IMR-90 (cell line): Measurements from ENCODE around the gene GPBAR1. TPM values are rescaled to one million over a fixed set of nuclear protein-coding genes. Genes with fewer than 3 reads are reported as not detected.

Experiments
- ATAC-seq: fragments of 200-7000 bp; cut with Tn5 transposase; 2 replicates; pipeline ENCODE4 v1.9.1; 2020; ENCODE audit warnings: low read depth, mild to moderate bottlenecking, moderate library complexity
- BruUV-seq: library from RNA; stranded (reverse); fragments of 400-500 nt; replicated peaks from 2 replicates; lab custom pipeline; 2021; lab: Mats Ljungman, UMichigan
- CTCF ChIA-PET: fragments of 300-600 bp; formaldehyde crosslinking; extraction: SDS; loops from one replicate; lab custom pipeline; 2021; ENCODE audit warnings: antibody characterized with exemption; lab: Yijun Ruan, JAX
- POLR2A ChIA-PET: fragments of 300-600 bp; sonication (Branson Sonifier 250); formaldehyde crosslinking; loops from one replicate; lab custom pipeline; 2022; ENCODE audit warnings: antibody characterized with exemption; ENCODE audit not compliant: unreplicated experiment; lab: Charles Lee
- DNase-seq: peaks from one replicate; pipeline ENCODE4 v3.0.0; 2013
- H2AFZ ChIP-seq: replicated peaks from 2 replicates; pipeline ENCODE3; 2013; ENCODE audit warnings: low read length, mild to moderate bottlenecking; ENCODE audit not compliant: poor library complexity
- H2AK5ac ChIP-seq: 2 replicates; pipeline ENCODE4 v1.6.1; 2013; ENCODE audit warnings: low read depth, low read length, inconsistent platforms
- H2AK9ac ChIP-seq: replicated peaks from 2 replicates; pipeline ENCODE3; 2013; ENCODE audit warnings: mild to moderate bottlenecking, low read depth, low read length, moderate library complexity; ENCODE audit not compliant: poor library complexity
- H2BK120ac ChIP-seq: 2 replicates; pipeline ENCODE4 v1.6.1; 2013; ENCODE audit warnings: low read depth, low read length, inconsistent platforms
- H2BK15ac ChIP-seq: 3 replicates; pipeline ENCODE4 v1.6.1; 2013; ENCODE audit warnings: low read depth, low read length, inconsistent platforms
- H2BK20ac ChIP-seq: 2 replicates; pipeline ENCODE4 v1.6.1; 2013; ENCODE audit warnings: low read depth, mild to moderate bottlenecking, inconsistent platforms, low read length, moderate library complexity
- H2BK5ac ChIP-seq: 2 replicates; pipeline ENCODE4 v1.6.1; 2013; ENCODE audit warnings: mild to moderate bottlenecking, low read depth, low read length, inconsistent platforms; ENCODE audit not compliant: poor library complexity, severe bottlenecking
- H3K14ac ChIP-seq: replicated peaks from 2 replicates; pipeline ENCODE4 v1.6.1; 2013; ENCODE audit warnings: low read depth, low read length, inconsistent platforms
- H3K18ac ChIP-seq: 2 replicates; pipeline ENCODE4 v1.6.1; 2013; ENCODE audit warnings: low read depth, low read length, control low read depth
- H3K23ac ChIP-seq: 2 replicates; pipeline ENCODE4 v1.6.1; 2013; ENCODE audit warnings: low read depth, low read length, inconsistent platforms
- H3K27ac ChIP-seq: 2 replicates; pipeline ENCODE4 v1.5.1; 2013; ENCODE audit warnings: mild to moderate bottlenecking, control low read depth, low read length; ENCODE audit not compliant: insufficient read depth
- H3K27me3 ChIP-seq: 2 replicates; pipeline ENCODE4 v1.6.1; 2013; ENCODE audit warnings: low read length; ENCODE audit not compliant: control insufficient read depth, insufficient read depth
- H3K36me3 ChIP-seq: 2 replicates; pipeline ENCODE4 v1.6.1; 2013; ENCODE audit warnings: low read length, mixed read lengths; ENCODE audit not compliant: control insufficient read depth, insufficient read depth
- H3K4ac ChIP-seq: 2 replicates; pipeline ENCODE4 v1.6.1; 2013; ENCODE audit warnings: low read depth, low read length, inconsistent platforms
- H3K4me1 ChIP-seq: 2 replicates; pipeline ENCODE4 v1.6.1; 2013; ENCODE audit warnings: low read length, mixed read lengths; ENCODE audit not compliant: control insufficient read depth, insufficient read depth
- H3K4me2 ChIP-seq: 2 replicates; pipeline ENCODE4 v1.6.1; 2013; ENCODE audit warnings: low read depth, mild to moderate bottlenecking, control low read depth, low read length, moderate library complexity
- H3K4me3 ChIP-seq: 2 replicates; pipeline ENCODE4 v1.5.1; 2013; ENCODE audit warnings: low read depth, mild to moderate bottlenecking, control low read depth, low read length, moderate library complexity; ENCODE audit not compliant: insufficient read depth
- H3K56ac ChIP-seq: 2 replicates; pipeline ENCODE4 v1.6.1; 2013; ENCODE audit warnings: low read length, inconsistent platforms; ENCODE audit not compliant: insufficient read depth; ENCODE audit errors: extremely low read depth
- H3K79me1 ChIP-seq, 2 experiments: 2 replicates each; pipeline ENCODE4 v1.6.1; 2013; ENCODE audit warnings: low read length in 2 of 2, inconsistent platforms in 1 of 2, low read depth in 1 of 2
- H3K9ac ChIP-seq: 2 replicates; pipeline ENCODE4 v1.6.1; 2013; ENCODE audit warnings: low read depth, low read length, control low read depth
- H3K9me1 ChIP-seq: 2 replicates; pipeline ENCODE4 v1.6.1; 2013; ENCODE audit warnings: low read length, inconsistent platforms; ENCODE audit not compliant: insufficient read depth
- H3K9me3 ChIP-seq: 2 replicates; pipeline ENCODE4 v1.6.1; 2013; ENCODE audit warnings: low read length; ENCODE audit not compliant: control insufficient read depth, insufficient read depth
- H4K20me1 ChIP-seq: 2 replicates; pipeline ENCODE4 v1.6.1; 2013; ENCODE audit warnings: low read length, inconsistent platforms; ENCODE audit not compliant: insufficient read depth
- H4K5ac ChIP-seq: 2 replicates; pipeline ENCODE4 v1.6.1; 2013; ENCODE audit warnings: mild to moderate bottlenecking, low read depth, low read length, control low read depth
- H4K8ac ChIP-seq, 2 experiments: 2 replicates each; pipeline ENCODE4 v1.6.1; 2013; ENCODE audit warnings: low read depth in 2 of 2, low read length in 2 of 2, control low read depth in 1 of 2, inconsistent platforms in 1 of 2
- H4K91ac ChIP-seq: 2 replicates; pipeline ENCODE4 v1.6.1; 2013; ENCODE audit warnings: low read depth, low read length, inconsistent platforms; ENCODE audit not compliant: insufficient read depth
- CEBPB ChIP-seq: IDR thresholded peaks from 2 replicates; pipeline ENCODE4 v1.6.1; 2012; ENCODE audit warnings: low read depth, low read length, improper control_type of control experiment
- CHD1 ChIP-seq: IDR thresholded peaks from 2 replicates; pipeline ENCODE4 v1.6.1; 2012; ENCODE audit warnings: low read depth, low read length, improper control_type of control experiment
- FOS ChIP-seq: fragments of 150-350 bp; IDR thresholded peaks from 2 replicates; pipeline ENCODE4 v1.6.1; 2016; ENCODE audit warnings: low read depth, low read length
- MAFK ChIP-seq: IDR thresholded peaks from 2 replicates; pipeline ENCODE4 v1.6.1; 2012; ENCODE audit warnings: low read depth, low read length, improper control_type of control experiment
- MAZ ChIP-seq: IDR thresholded peaks from 2 replicates; pipeline ENCODE4 v1.6.1; 2012; ENCODE audit warnings: low read depth, mild to moderate bottlenecking, low read length, improper control_type of control experiment, moderate library complexity, borderline replicate concordance
- MXI1 ChIP-seq: IDR thresholded peaks from 2 replicates; pipeline ENCODE4 v1.6.1; 2012; ENCODE audit warnings: low read depth, mild to moderate bottlenecking, low read length, moderate library complexity, borderline replicate concordance
- NFE2L2 ChIP-seq: fragments of 150-350 bp; IDR thresholded peaks from 2 replicates; pipeline ENCODE4 v1.6.1; 2016; ENCODE audit warnings: low read depth, mild to moderate bottlenecking, low read length
- POLR2A ChIP-seq: IDR thresholded peaks from 2 replicates; pipeline ENCODE4 v1.6.1; 2012; ENCODE audit warnings: mild to moderate bottlenecking, low read depth, low read length
- RAD21 ChIP-seq: IDR thresholded peaks from 2 replicates; pipeline ENCODE4 v1.6.1; 2012; ENCODE audit warnings: low read length, improper control_type of control experiment
- RCOR1 ChIP-seq: IDR thresholded peaks from 2 replicates; pipeline ENCODE4 v1.6.1; 2012; ENCODE audit warnings: mild to moderate bottlenecking, low read length, improper control_type of control experiment; ENCODE audit not compliant: insufficient replicate concordance
- RFX5 ChIP-seq: IDR thresholded peaks from 2 replicates; pipeline ENCODE4 v1.8.0; 2012; ENCODE audit warnings: low read depth, mild to moderate bottlenecking, low read length, moderate library complexity
- SMC3 ChIP-seq: fragments of 150-350 bp; IDR thresholded peaks from 2 replicates; pipeline ENCODE4 v1.6.1; 2016; ENCODE audit warnings: low read depth, mild to moderate bottlenecking, antibody characterized with exemption, low read length, moderate library complexity
- WGBS, 2 experiments: methylation state at CpG; one replicate each; pipeline versions ENCODE4 v1.1.5 to v1.1.7; 2013; ENCODE audit warnings: missing lambda C conversion rate in 2 of 2; ENCODE audit not compliant: insufficient read length in 1 of 2; ENCODE audit errors: extremely low coverage in 2 of 2; 5-methylcytosine and 5-hydroxymethylcytosine counted together
- dilution Hi-C: fragments of 300-500 bp; cut with HindIII; formaldehyde crosslinking; loops from one replicate; pipeline ENCODE4 v1.14.3; 2018; ENCODE audit warnings: low sequenced_read_pairs; ENCODE audit not compliant: unreplicated experiment
- in situ Hi-C: fragments of 300-500 bp; cut with MboI; formaldehyde crosslinking; loops from 3 replicates; pipeline ENCODE4 v1.14.3; 2019; ENCODE audit warnings: low sequenced_read_pairs, inconsistent platforms, mixed read lengths
- intact Hi-C: fragments of 100-400 bp; cut with micrococcal nuclease; formaldehyde crosslinking; loops from 2 replicates; pipeline ENCODE4 v1.10.0; 2022
- polyA plus RNA-seq, 3 experiments: library from polyadenylated mRNA; depleted of rRNA; stranded (reverse); fragments of >200 nt; gene quantifications; 2 replicates each; pipeline ENCODE4 v1.2.3, GENCODE V29; 2012; ENCODE audit warnings: low replicate concordance in 1 of 3
- total RNA-seq: library from RNA; depleted of rRNA; stranded (reverse); fragments of >200 nt; gene quantifications from 2 replicates; pipeline ENCODE4 v1.2.3, GENCODE V29; 2012
- TF ChIP-seq, protein P1 (sequence below): conservative IDR thresholded peaks from 2 replicates; pipeline ENCODE4 v1.5.1; 2012; ENCODE audit warnings: mild to moderate bottlenecking, low read depth, low read length, improper control_type of control experiment
- TF ChIP-seq, protein P2 (sequence below): fragments of 150-350 bp; IDR thresholded peaks from 2 replicates; pipeline ENCODE4 v1.6.1; 2017; ENCODE audit warnings: mild to moderate bottlenecking, antibody characterized with exemption, low read length, low read depth
- TF ChIP-seq, protein P3 (sequence below): fragments of 150-350 bp; IDR thresholded peaks from 2 replicates; pipeline ENCODE4 v1.6.1; 2016; ENCODE audit warnings: low read depth, mild to moderate bottlenecking, low read length, moderate library complexity, borderline replicate concordance

GPBAR1 gene
- total and polyA plus RNA-seq, 2 of the 4 experiments (the other 2 are of a cell fraction): under 0.01 to 0.21 TPM

DNA sequence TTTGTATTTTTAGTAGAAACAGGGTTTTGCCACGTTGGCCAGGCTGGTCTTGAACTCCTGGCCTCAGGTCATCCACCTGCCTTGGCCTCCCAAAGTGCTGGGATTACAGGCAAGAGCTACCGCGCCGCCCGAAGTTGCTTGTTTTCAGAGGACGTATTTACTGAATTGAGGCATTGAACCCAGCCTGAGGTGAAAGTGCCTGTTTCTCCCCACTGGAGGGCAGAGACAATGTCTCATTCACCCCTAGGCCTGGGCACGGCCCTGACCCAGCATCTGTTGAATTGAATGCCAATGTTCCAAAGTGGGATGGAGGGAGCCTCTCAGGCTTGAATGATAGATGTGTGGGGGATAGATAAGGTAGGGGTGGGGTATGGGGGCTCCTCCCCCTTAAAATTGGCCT lies 36.0 kb downstream of the GPBAR1 start:
- Histone ChIP-seq H2BK5ac (peak overlapping the region; percentile 21), H2AK5ac (peak overlapping the region; percentile 8; the same call in 1 of the 2 replicates), H3K9ac (no peak overlapping the region), H3K9me3 (no peaks in the 10 kb centered on the region), H3K79me1 (peaks cover 0 to 4% of the 10 kb centered on the region in 2 experiments; a peak in 2 of 4 replicates), H3K27me3 (no peaks in the 10 kb centered on the region), H4K5ac (no peak overlapping the region), H2BK120ac (no peak overlapping the region), H3K36me3 (no peaks in the 10 kb centered on the region), H3K27ac (no peak overlapping the region), H2AK9ac (peak overlapping the region; percentile 44), H3K4me3 (no peak overlapping the region), H2BK20ac (no peak overlapping the region), H3K23ac (no peak overlapping the region), H4K91ac (no peak overlapping the region), H2BK15ac (no peak overlapping the region), H3K4ac (no peak overlapping the region), H3K9me1 (peaks cover 5% of the 10 kb centered on the region), H3K4me2 (no peak overlapping the region), H3K14ac (no peak overlapping the region), H4K8ac (no peak overlapping the region), H3K18ac (no peak overlapping the region), H3K4me1 (peaks cover 4% of the 10 kb centered on the region; the same call in 1 of the 2 replicates), H3K56ac (no peak overlapping the region), H2AFZ (no peak overlapping the region), H4K20me1 (no peaks in the 10 kb centered on the region)
- POLR2A ChIA-PET: interaction anchor here (0.6 to 1.5 kb wide), 2 partner anchors 10 to 26 kb away, joined by 3 read pairs; partner anchors contain the start of gene PNKD
- intact Hi-C loops: no loop called here
- TF ChIP-seq RAD21: no peak
- no peak for TF ChIP-seq POLR2A
- no peak for TF ChIP-seq MXI1
- TF ChIP-seq RFX5: no peak
- TF ChIP-seq RCOR1: no peak
- TF ChIP-seq SMC3: no peak
- TF ChIP-seq FOS: no peak
- TF ChIP-seq MAFK: no peak
- TF ChIP-seq, protein P1, sequence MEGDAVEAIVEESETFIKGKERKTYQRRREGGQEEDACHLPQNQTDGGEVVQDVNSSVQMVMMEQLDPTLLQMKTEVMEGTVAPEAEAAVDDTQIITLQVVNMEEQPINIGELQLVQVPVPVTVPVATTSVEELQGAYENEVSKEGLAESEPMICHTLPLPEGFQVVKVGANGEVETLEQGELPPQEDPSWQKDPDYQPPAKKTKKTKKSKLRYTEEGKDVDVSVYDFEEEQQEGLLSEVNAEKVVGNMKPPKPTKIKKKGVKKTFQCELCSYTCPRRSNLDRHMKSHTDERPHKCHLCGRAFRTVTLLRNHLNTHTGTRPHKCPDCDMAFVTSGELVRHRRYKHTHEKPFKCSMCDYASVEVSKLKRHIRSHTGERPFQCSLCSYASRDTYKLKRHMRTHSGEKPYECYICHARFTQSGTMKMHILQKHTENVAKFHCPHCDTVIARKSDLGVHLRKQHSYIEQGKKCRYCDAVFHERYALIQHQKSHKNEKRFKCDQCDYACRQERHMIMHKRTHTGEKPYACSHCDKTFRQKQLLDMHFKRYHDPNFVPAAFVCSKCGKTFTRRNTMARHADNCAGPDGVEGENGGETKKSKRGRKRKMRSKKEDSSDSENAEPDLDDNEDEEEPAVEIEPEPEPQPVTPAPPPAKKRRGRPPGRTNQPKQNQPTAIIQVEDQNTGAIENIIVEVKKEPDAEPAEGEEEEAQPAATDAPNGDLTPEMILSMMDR: no peak
- TF ChIP-seq NFE2L2: no peak
- no peak for TF ChIP-seq CEBPB
- TF ChIP-seq, protein P2, sequence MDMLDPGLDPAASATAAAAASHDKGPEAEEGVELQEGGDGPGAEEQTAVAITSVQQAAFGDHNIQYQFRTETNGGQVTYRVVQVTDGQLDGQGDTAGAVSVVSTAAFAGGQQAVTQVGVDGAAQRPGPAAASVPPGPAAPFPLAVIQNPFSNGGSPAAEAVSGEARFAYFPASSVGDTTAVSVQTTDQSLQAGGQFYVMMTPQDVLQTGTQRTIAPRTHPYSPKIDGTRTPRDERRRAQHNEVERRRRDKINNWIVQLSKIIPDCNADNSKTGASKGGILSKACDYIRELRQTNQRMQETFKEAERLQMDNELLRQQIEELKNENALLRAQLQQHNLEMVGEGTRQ: no peak
- no peak for TF ChIP-seq MAZ
- TF ChIP-seq CHD1: no peak
- TF ChIP-seq, protein P3, sequence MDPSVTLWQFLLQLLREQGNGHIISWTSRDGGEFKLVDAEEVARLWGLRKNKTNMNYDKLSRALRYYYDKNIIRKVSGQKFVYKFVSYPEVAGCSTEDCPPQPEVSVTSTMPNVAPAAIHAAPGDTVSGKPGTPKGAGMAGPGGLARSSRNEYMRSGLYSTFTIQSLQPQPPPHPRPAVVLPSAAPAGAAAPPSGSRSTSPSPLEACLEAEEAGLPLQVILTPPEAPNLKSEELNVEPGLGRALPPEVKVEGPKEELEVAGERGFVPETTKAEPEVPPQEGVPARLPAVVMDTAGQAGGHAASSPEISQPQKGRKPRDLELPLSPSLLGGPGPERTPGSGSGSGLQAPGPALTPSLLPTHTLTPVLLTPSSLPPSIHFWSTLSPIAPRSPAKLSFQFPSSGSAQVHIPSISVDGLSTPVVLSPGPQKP: no peak
- ATAC-seq (no peak), DNase-seq (no peak)
- in situ Hi-C loops: no loop called here
- WGBS, 2 experiments: 94% methylated on average over 5 of the region's 7 CpGs; no CpG with 5 or more reads in 1 of the 2 experiments
- CTCF ChIA-PET: interaction anchor here (1.3 kb wide), 1 partner anchor 26 kb away, joined by 3 read pairs; the partner anchor contains the start of gene PNKD
- BruUV-seq: no TSS peak
- dilution Hi-C loops: no loop called here
